Gastroesophageal sphincter (tissue), 3 donors: ENCODE measurements around the gene NR2C1.

ENCODE experiments used
- CTCF ChIP-seq, 4 experiments: fragments of 200-600 bp in 2 of 4; fragments of 450-650 bp in 2 of 4; sonication (generic) in 1 of 4; IDR thresholded peaks; one replicate each; pipeline ENCODE4 v1.5.1; 2017 to 2019; ENCODE audit warnings: antibody characterized with exemption in 4 of 4, mild to moderate bottlenecking in 2 of 4, moderate library complexity in 2 of 4
- EP300 ChIP-seq: sonication (generic); formaldehyde crosslinking; IDR thresholded peaks from one replicate; pipeline ENCODE4 v1.6.1; 2017; ENCODE audit warnings: antibody characterized with exemption, mild to moderate bottlenecking
- POLR2AphosphoS5 ChIP-seq: sonication (generic); formaldehyde crosslinking; IDR thresholded peaks from one replicate; pipeline ENCODE4 v1.6.1; 2017; ENCODE audit warnings: antibody characterized with exemption

- no peak for TF ChIP-seq CTCF (IDR thresholded peaks at IDR 0.05)
- no peak for TF ChIP-seq EP300
- no peak for TF ChIP-seq POLR2AphosphoS5
Observed at GRCh38 chr12:94997726-94998125, 75.7 kb downstream of the NR2C1 start.
